Lung (tissue), 12 donors: ENCODE results near the gene PGRMC1. TPM values are rescaled to one million over a fixed set of nuclear protein-coding genes. Genes with fewer than 3 reads are reported as not detected.

ENCODE experiments used
- ATAC-seq: fragments of 200-7000 bp; cut with Tn5 transposase; one replicate; pipeline ENCODE4 v1.9.1; 2020; ENCODE audit warnings: moderate number of reproducible peaks; ENCODE audit not compliant: insufficient read depth, low FRiP score
- DNase-seq, 3 donors: peaks; one replicate each; pipeline ENCODE4 v3.0.0-alpha.2; 2013 to 2017
- H3K27ac ChIP-seq, 2 donors: one replicate each; pipeline ENCODE4 v1.5.1; 2013; ENCODE audit warnings: mild to moderate bottlenecking in 2 of 2, moderate library complexity in 2 of 2, control low read depth in 1 of 2, inconsistent platforms in 1 of 2, low read depth in 1 of 2, low read length in 1 of 2
- H3K27me3 ChIP-seq, 3 donors: one replicate each; pipeline ENCODE4 v1.5.1; 2013; ENCODE audit warnings: low read length in 2 of 3; ENCODE audit not compliant: control insufficient read depth in 3 of 3, insufficient read depth in 3 of 3
- H3K36me3 ChIP-seq, 4 donors: one replicate each; pipeline ENCODE4 v1.5.1; 2013; ENCODE audit warnings: low read length in 4 of 4, mild to moderate bottlenecking in 1 of 4, moderate library complexity in 1 of 4; ENCODE audit not compliant: control insufficient read depth in 4 of 4, insufficient read depth in 4 of 4
- H3K4me1 ChIP-seq, 5 donors: one replicate each; pipeline ENCODE4 v1.5.1; 2013; ENCODE audit warnings: low read length in 5 of 5, mild to moderate bottlenecking in 2 of 5, moderate library complexity in 1 of 5; ENCODE audit not compliant: control insufficient read depth in 5 of 5, insufficient read depth in 5 of 5
- H3K4me3 ChIP-seq: one replicate; pipeline ENCODE4 v1.5.1; 2013; ENCODE audit warnings: mild to moderate bottlenecking, control low read depth, moderate library complexity
- H3K9ac ChIP-seq, 2 donors: one replicate each; pipeline ENCODE4 v1.5.1; 2013; ENCODE audit warnings: low read length in 2 of 2, control low read depth in 1 of 2; ENCODE audit not compliant: insufficient read depth in 1 of 2
- H3K9me3 ChIP-seq, 4 donors: one replicate each; pipeline ENCODE4 v1.5.1; 2013; ENCODE audit warnings: low read length in 3 of 4, mild to moderate bottlenecking in 1 of 4, moderate library complexity in 1 of 4; ENCODE audit not compliant: control insufficient read depth in 4 of 4, insufficient read depth in 3 of 4
- WGBS, 2 donors: extraction: QIAGEN DNeasy Blood & Tissue Kit; methylation state at CpG; one replicate each; pipeline ENCODE4 v1.1.7; 2013; 5-methylcytosine and 5-hydroxymethylcytosine counted together
- polyA plus RNA-seq, 2 donors: library from polyadenylated mRNA; stranded (reverse); fragments of 200-250 nt; gene quantifications; one replicate each; pipeline ENCODE4 v1.2.1, GENCODE V29; 2013
- total RNA-seq, 2 donors: library from RNA; depleted of rRNA in 1 of 2; stranded (reverse); fragments of >200 nt in 1 of 2; gene quantifications; one replicate each; pipeline ENCODE4 v1.2.1, GENCODE V29; 2014 to 2021
- TF ChIP-seq, protein P1 (sequence below): IDR thresholded peaks from 2 replicates; pipeline ENCODE4 v1.5.1; 2012; ENCODE audit warnings: mild to moderate bottlenecking; ENCODE audit errors: control extremely low read depth, extremely low read depth
- donor health status: control.
- donor health status: control.
- donor health status: Bipolar disorder and iron deficiency.
- donor health status: healthy.
- donor health status: DM: yes; HTN: yes; CAD: no.

The PGRMC1 gene
- total and polyA plus RNA-seq, 4 donors = 59.1 to 142 (median 79.0) TPM

DNA sequence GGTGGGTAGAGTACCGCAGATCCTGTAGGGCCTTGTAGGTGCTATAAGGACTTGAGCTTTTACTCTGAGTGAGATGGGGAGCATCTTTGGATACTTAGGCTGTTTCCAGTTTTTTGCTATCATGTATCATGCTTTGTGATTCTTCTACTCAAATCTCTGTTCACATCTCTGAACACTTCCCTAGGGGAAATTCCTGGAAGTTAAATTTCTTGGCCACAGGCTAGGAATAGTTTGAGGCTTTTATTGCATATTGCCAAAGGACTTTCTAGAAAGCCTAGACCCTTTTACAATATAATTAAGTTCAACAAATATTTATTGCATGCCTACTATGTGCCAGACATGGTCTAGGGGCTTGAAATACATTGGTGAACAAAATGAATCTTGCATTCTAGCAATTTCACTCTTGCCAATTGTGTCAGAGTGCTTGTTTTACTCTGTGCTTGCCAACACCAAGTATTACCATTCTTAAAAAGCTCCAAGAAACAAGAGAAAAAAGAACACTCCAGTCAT, 4.1 kb upstream of the PGRMC1 start:
- Histone ChIP-seq H3K4me3 (no peak overlapping the region), H3K9ac (no peak overlapping the region), H3K9me3 (peaks cover 0 to 3% (median 0%) of the 10 kb centered on the region in 4 donors), H3K36me3 (no peaks in the 10 kb centered on the region), H3K4me1 (peaks cover 0 to 1% (median 0%) of the 10 kb centered on the region in 5 donors), H3K27me3 (peaks cover 0 to 4% (median 0%) of the 10 kb centered on the region in 3 donors), H3K27ac (no peak overlapping the region)
- TF ChIP-seq, protein P1, sequence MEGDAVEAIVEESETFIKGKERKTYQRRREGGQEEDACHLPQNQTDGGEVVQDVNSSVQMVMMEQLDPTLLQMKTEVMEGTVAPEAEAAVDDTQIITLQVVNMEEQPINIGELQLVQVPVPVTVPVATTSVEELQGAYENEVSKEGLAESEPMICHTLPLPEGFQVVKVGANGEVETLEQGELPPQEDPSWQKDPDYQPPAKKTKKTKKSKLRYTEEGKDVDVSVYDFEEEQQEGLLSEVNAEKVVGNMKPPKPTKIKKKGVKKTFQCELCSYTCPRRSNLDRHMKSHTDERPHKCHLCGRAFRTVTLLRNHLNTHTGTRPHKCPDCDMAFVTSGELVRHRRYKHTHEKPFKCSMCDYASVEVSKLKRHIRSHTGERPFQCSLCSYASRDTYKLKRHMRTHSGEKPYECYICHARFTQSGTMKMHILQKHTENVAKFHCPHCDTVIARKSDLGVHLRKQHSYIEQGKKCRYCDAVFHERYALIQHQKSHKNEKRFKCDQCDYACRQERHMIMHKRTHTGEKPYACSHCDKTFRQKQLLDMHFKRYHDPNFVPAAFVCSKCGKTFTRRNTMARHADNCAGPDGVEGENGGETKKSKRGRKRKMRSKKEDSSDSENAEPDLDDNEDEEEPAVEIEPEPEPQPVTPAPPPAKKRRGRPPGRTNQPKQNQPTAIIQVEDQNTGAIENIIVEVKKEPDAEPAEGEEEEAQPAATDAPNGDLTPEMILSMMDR = no peak
- ATAC-seq (no peak), DNase-seq (no peak)
- WGBS, 2 donors = 95 to 100% methylated on average over 1 of the region's 1 CpG

DNA sequence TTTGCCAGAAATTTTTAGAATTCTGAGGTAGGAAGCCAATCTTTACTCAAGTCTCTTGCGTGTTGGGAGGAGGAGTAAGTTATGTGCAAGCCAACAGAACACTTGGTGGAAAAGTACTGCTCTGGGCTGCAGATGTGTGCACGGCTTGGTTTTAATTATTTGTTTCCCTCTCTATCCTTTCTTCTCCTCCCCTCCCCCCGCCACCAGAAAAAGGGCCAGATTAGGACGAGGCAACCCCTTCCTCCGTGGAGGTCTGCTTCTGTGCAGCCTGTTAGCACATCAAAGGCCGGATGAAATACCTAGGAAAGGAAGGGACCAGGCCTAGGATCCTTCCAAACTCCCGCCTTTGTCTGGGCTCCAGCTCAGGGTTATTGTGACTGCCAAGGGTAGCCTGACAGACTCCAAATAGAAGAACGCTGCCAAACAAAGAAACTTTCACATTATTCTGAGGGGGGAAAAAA, 1.0 kb upstream of the PGRMC1 start:
- Histone ChIP-seq H3K27me3 (peaks cover 0 to 4% (median 0%) of the 10 kb centered on the region in 3 donors), H3K4me3 (no peak overlapping the region), H3K9ac (peak overlapping the region in 1 of 2 donors; percentile 42), H3K36me3 (no peaks in the 10 kb centered on the region), H3K9me3 (peaks cover 0 to 2% (median 0%) of the 10 kb centered on the region in 4 donors), H3K4me1 (peaks cover 0 to 12% (median 3%) of the 10 kb centered on the region in 5 donors), H3K27ac (no peak overlapping the region)
- peak; percentile 24 to 75 (median 58) for DNase-seq
- 67 to 86% methylated on average over 8 of the region's 8 CpGs for WGBS, 2 donors
- ATAC-seq = no peak
- TF ChIP-seq, protein P1 = no peak

DNA sequence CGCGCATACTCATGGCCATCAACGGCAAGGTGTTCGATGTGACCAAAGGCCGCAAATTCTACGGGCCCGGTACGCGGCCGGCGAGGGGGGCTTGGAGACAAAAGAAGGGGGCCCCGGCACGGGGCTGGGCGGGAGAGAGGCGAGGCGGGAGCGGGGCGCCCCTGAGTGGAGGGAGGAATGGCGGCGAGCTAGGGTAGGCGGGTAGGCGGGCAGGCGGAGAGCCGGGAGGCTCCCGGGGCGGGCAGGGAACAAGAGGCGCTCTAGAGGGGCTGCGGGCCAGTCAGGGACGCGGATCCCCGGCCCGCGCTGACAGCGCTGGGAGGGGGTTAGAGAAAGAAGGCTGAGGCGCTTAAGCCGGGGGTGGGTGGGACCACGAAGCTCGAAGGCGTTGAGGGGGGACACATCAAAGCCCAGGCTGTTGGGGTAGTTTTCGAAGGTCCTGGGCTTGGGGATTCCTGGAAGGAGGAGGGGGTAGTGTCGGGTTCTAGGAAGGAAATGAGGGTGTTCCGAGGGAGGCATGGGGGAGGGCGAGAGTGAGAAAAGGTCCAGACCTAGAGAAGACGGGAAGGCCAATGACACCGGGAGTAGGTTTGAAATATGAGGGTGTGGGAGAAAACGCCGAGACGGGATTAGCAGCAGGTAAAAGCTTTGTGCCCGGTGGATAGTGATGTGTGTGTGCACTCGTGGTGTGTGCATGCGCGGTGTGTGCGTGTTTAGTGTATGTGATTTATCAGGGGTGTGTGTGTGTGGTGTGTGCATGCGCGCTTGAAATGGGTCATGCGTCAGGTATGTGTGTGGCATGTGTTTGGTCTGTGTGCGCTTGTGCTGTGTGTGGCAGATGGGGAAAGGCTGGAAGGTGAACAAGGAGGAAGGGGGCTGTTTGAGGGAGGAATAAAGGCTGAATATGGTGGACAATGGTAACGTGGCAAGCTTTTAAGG, 807 bp downstream of the PGRMC1 start:
- ATAC-seq (no peak), DNase-seq (peak; percentile 32 to 60 (median 49))
- Histone ChIP-seq H3K4me1 (peaks cover 0 to 12% (median 5%) of the 10 kb centered on the region in 5 donors), H3K27ac (peak overlapping the region; percentile 71 to 85), H3K27me3 (peaks cover 0 to 2% (median 0%) of the 10 kb centered on the region in 3 donors), H3K9ac (peak overlapping the region; percentile 59 to 75), H3K36me3 (no peaks in the 10 kb centered on the region), H3K4me3 (peak overlapping the region; percentile 48), H3K9me3 (peaks cover 0 to 2% (median 0%) of the 10 kb centered on the region in 4 donors)
- TF ChIP-seq, protein P1 = no peak
- 2 to 37% methylated on average over 38 to 58 of the region's 58 CpGs for WGBS, 2 donors
